Measurements from ENCODE around the gene IPO9.

GRCh38 chr1:201904579-201904978 is 75.6 kb downstream of the IPO9 start:
- TF ChIP-seq PPARA (CRISPR knock-in tag; IDR thresholded peaks at IDR 0.05; ENCODE audit: borderline replicate concordance) = no peak
- no peak for TF ChIP-seq TCF4 (CRISPR knock-in tag; IDR thresholded peaks at IDR 0.05; ENCODE audit: borderline replicate concordance)
- TF ChIP-seq CREB5 (CRISPR knock-in tag; IDR thresholded peaks at IDR 0.05; ENCODE audit: low read depth) = no peak
- TF ChIP-seq ISL1 (CRISPR knock-in tag; IDR thresholded peaks at IDR 0.05) = no peak
- no peak for TF ChIP-seq POU6F1 (CRISPR knock-in tag; IDR thresholded peaks at IDR 0.05; ENCODE audit: borderline replicate concordance, low read depth)
- no peak for TF ChIP-seq ARNTL (CRISPR knock-in tag; IDR thresholded peaks at IDR 0.05; ENCODE audit: borderline replicate concordance, low read depth)
- TF ChIP-seq ZNF8 (CRISPR knock-in tag; IDR thresholded peaks at IDR 0.05) = no peak
- no peak for TF ChIP-seq BACH2 (CRISPR knock-in tag; IDR thresholded peaks at IDR 0.05; ENCODE audit: borderline replicate concordance)
- TF ChIP-seq GLIS3 (CRISPR knock-in tag; IDR thresholded peaks at IDR 0.05) = no peak
- TF ChIP-seq SNAI2 (CRISPR knock-in tag; IDR thresholded peaks at IDR 0.05) = no peak
- no peak for TF ChIP-seq ZC3H10 (CRISPR knock-in tag; IDR thresholded peaks at IDR 0.05)
- TF ChIP-seq ZFP3 (CRISPR knock-in tag; IDR thresholded peaks at IDR 0.05) = no peak
- TF ChIP-seq PATZ1 (CRISPR knock-in tag; IDR thresholded peaks at IDR 0.05; ENCODE audit: borderline replicate concordance) = no peak
- 0 out of 2 replicates have a peak, but pooled peaks have one; percentile 18 for TF ChIP-seq RARB (CRISPR knock-in tag; IDR thresholded peaks at IDR 0.05)
